Measurements from ENCODE around the gene IKZF1. TPM values are rescaled to one million over a fixed set of nuclear protein-coding genes. Genes with fewer than 3 reads are reported as not detected.

IKZF1 gene
- total RNA-seq, 1 experiment from 2014 or later, result 3.7 TPM

DNA sequence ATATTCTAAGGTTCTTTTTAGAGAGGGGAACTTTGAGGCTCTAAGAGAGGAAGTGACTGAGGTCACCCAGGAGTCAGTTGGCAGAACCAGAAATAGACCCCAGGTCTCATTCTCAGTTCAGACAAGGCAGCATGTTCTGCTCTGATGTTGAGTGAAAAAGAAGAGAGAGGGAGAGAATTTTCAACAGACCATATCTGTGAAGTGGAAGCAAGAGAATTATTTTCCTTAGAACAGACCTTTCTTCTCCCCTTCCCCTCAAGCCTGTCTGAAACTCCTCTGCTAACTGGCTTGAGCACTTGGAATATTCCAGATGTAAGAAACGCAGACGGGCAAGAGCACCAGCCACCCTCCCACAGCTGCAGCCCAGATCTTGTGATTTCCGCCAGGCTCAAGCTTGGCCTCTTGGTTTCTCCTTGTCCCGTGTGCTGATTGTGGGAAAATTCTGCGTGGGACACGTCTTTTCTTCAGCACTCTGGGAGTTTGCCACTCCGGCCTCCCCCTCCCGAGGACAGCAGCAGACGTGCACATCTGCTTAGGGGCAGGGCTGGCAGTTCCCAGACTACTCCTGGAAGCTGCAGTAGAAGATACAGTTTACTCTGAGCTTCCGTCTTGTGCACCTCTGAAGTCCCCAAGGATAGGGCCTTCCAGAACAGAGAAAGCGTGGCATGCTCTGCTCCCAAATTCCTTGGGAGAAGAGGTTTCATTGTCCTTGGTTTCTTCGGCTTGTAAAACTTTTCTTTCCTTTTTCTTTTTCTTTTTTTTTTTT lies 22.7 kb upstream of the IKZF1 start:
- POLR2A ChIA-PET (ENCODE audit: low non-redundant PET), result no interaction called here
- intact Hi-C loops (cut with micrococcal nuclease; ENCODE audit: unreplicated experiment), result no loop called here

DNA sequence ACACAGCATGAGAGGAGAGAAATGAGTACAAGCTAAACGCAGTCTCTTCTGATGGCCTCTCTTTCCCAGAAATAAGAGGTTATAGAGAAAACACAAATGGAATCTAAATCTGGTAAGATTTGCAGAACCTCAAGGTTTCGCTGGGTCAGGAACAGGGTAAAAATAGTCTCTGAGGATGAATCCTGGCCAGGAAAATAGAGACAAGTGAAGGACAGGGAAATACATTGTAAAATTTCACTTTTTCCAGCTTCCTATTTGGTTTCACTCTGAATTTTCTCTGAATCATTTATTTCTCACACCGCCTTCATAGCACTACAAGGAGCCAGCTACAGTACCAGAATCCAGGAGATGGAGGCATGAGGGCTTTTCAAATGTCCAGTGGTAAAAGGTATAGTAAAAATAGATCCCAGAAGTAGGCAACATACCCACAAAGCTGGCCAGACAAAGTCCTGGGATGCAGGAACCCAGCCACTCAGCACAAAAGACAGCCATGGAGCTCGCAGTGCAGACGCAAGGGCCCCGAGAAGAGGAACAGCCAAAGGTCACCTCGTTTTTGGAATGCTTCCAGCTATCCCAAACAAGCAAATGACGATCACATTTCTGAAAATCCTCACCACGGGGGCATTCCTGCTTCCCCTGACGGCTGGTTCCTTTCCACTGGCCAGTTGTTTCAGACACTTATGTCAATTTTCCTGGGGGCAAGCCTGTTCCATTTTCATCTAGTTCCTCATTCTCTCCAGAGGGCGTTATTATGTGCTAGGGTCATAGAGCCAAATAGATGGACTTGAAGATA lies 21.5 kb upstream of the IKZF1 start:
- ChIA-PET CTCF (no interaction called here), POLR2A (ENCODE audit: low non-redundant PET) (no interaction called here)
- Histone ChIP-seq H3K27me3 (replicated peaks; ENCODE audit: insufficient read depth, low read depth, low read length, poor library complexity) (no peaks in the 10 kb centered on the region), H3K4me3 (ENCODE audit: low read depth, low read length, poor library complexity, severe bottlenecking) (no peak overlapping the region), H3K9me3 (ENCODE audit: low read depth, low read length, poor library complexity, severe bottlenecking) (no peaks in the 10 kb centered on the region), H3K27ac (ENCODE audit: low read depth, low read length, poor library complexity, severe bottlenecking) (no peak overlapping the region), H3K4me1 (ENCODE audit: insufficient read depth, low read length, poor library complexity, severe bottlenecking) (no peaks in the 10 kb centered on the region), H3K36me3 (ENCODE audit: insufficient read depth, low read length, poor library complexity, severe bottlenecking) (no peaks in the 10 kb centered on the region)
- no peak for DNase-seq (ENCODE audit: low spot score)
- TF ChIP-seq EZH2 (IDR thresholded peaks at IDR 0.05; ENCODE audit: borderline replicate concordance, low read depth, low read length, poor library complexity, severe bottlenecking) (no peak), CTCF (conservative IDR thresholded peaks at IDR 0.05; ENCODE audit: low read depth, low read length) (no peak)
- no TSS peak for BruUV-seq (replicated peaks)
- intact Hi-C loops (cut with micrococcal nuclease; ENCODE audit: unreplicated experiment), result no loop called here

More for the DNA sequence above, 22.7 kb upstream of the IKZF1 start:
- Histone ChIP-seq H3K36me3 (ENCODE audit: insufficient read depth, low read length, poor library complexity, severe bottlenecking) (no peaks in the 10 kb centered on the region), H3K4me1 (ENCODE audit: insufficient read depth, low read length, poor library complexity, severe bottlenecking) (no peaks in the 10 kb centered on the region), H3K9me3 (ENCODE audit: low read depth, low read length, poor library complexity, severe bottlenecking) (no peaks in the 10 kb centered on the region), H3K27me3 (replicated peaks; ENCODE audit: insufficient read depth, low read depth, low read length, poor library complexity) (no peaks in the 10 kb centered on the region), H3K4me3 (ENCODE audit: low read depth, low read length, poor library complexity, severe bottlenecking) (no peak overlapping the region), H3K27ac (ENCODE audit: low read depth, low read length, poor library complexity, severe bottlenecking) (no peak overlapping the region)
- DNase-seq (ENCODE audit: low spot score), result no peak
- TF ChIP-seq EZH2 (IDR thresholded peaks at IDR 0.05; ENCODE audit: borderline replicate concordance, low read depth, low read length, poor library complexity, severe bottlenecking) (no peak), CTCF (conservative IDR thresholded peaks at IDR 0.05; ENCODE audit: low read depth, low read length) (no peak)
- CTCF ChIA-PET, result no interaction called here
- no TSS peak for BruUV-seq (replicated peaks)

DNA sequence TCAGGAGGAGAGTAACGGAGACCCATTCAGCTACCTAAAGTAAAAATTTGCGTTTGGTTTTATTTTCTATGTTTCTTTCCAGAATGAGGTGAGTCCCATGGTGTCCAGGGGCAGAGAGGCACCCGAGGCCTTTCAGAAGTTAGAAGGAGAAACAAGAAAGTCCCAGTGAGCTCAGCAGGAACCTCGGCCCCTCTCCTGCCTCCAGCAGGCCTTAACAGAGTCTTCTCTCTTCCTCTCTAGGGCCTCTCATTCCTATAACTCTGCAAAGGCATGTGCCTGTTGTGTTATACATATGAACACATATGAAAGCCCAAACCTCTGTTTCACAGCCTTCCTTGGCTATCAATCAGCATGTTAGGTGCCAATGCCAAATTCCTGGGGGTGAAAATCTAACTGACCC lies 20.8 kb upstream of the IKZF1 start:
- no peaks in the 10 kb centered on the region for H3K4me1 ChIP-seq (ENCODE audit: insufficient read depth, low read length, poor library complexity, severe bottlenecking)
- ChIA-PET POLR2A (ENCODE audit: low non-redundant PET) (no interaction called here), CTCF (no interaction called here)
- intact Hi-C loops (cut with micrococcal nuclease; ENCODE audit: unreplicated experiment), result no loop called here
- BruUV-seq (replicated peaks), result no TSS peak
- H3K27ac ChIP-seq (ENCODE audit: low read depth, low read length, poor library complexity, severe bottlenecking), result no peak overlapping the region
- H3K27me3 ChIP-seq (replicated peaks; ENCODE audit: insufficient read depth, low read depth, low read length, poor library complexity), result no peaks in the 10 kb centered on the region
- H3K36me3 ChIP-seq (ENCODE audit: insufficient read depth, low read length, poor library complexity, severe bottlenecking), result no peaks in the 10 kb centered on the region
- no peak for DNase-seq (ENCODE audit: low spot score)
- no peak for TF ChIP-seq CTCF (conservative IDR thresholded peaks at IDR 0.05; ENCODE audit: low read depth, low read length)
- no peak for TF ChIP-seq EZH2 (IDR thresholded peaks at IDR 0.05; ENCODE audit: borderline replicate concordance, low read depth, low read length, poor library complexity, severe bottlenecking)
- no peak overlapping the region for H3K4me3 ChIP-seq (ENCODE audit: low read depth, low read length, poor library complexity, severe bottlenecking)
- no peaks in the 10 kb centered on the region for H3K9me3 ChIP-seq (ENCODE audit: low read depth, low read length, poor library complexity, severe bottlenecking)

Data from A673 (cell line).